GM18519 (cell line): ENCODE measurements around the gene NUFIP2.
A peak's percentile ranks its signal among the peaks of the same experiment; 100 is the strongest.
"Not testable (repeated sequence)": the region's sequence is repeated elsewhere in the genome, so short reads cannot be mapped to it uniquely, and the experiment has no call there.

Experiments
- ATAC-seq: cut with Tn5 transposase; IDR thresholded peaks from one replicate; pipeline ENCODE4 v1.9.1; 2021; ENCODE audit warnings: mild to moderate bottlenecking, moderate library complexity; ENCODE audit not compliant: unreplicated experiment, low FRiP score

NUFIP2 gene

DNA sequence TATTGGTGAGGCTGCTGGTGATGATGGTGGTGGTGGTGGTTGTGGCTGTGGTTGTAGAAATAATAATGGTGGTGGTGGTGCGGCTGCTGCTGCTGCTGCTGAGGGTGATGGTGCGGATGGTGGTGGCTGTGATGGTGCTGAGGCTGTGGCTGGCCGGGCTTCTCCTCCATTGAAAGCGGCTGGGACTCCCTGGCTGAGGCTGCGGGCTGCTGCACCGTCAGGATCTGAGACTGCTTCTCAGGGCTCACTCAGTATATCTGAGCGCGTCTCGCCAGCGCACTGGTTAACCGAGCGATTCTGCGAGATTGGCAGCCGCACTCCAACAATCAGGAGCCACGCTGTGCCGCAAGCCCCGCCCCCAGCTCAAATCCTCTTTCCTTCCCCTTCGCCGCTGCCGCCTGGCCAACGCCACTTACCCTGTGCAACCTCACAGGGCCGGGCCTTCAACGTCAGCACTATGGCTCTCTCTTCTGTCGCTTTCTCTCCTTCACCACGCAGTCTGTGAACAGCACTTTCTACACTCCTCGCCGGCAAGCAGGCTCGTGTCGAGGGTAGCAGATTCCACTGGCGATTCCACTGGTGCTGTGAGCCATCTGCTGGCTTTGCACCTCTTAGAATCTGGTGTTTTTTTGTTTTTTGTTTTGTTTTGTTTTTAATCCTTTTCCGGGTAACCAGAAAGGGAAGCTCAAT lies at the start of gene NUFIP2:
Gene NUFIP2 (minus strand): TSS at position 259 of the 690 bp plus-strand sequence. CDS start 89 bp downstream, at position 170.
- peak; percentile 70 for ATAC-seq

GRCh38 chr17:29342158-29342765 lies 48.3 kb upstream of the NUFIP2 start:
- ATAC-seq, result no peak

DNA sequence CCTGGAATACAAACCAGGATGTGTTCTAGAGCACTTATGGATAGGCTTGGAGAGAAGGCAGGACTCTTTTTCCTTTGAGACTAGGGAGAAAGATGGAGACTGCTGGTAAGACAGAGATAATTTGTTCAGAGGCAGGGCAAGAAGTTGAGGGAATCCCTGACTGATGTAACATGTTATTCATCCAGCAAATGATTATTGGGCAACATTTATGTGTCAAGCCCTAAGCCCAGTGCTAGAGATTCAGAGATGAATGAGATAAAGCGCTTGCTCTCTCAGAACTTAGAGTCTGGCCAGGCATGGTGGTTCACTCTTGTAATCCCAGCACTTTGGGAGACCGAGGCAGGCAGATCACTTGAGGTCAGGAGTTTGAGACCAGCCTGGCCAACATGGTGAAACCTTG lies 47.8 kb upstream of the NUFIP2 start:
- no peak for ATAC-seq

DNA sequence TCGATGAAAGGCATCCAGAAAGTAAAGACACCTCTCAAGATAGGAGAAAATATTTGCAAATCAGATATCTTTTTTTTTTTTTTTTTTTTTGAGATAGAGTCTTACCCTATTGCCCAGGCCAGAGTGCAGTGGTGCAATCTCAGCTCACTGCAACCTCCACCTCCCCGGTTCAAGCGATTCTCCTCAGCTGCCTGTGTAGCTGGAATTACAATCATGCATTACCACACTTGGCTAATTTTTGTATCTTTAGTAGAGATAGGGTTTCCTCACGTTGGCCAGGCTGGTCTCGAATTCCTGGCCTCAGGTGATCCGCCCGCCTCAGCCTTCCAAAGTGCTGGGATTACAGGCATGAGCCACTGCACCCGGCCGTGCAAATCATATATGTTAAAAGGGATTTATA lies 45.1 kb upstream of the NUFIP2 start:
- ATAC-seq, result not testable (repeated sequence)

- no peak for ATAC-seq
These were observed 37.7 kb upstream of the NUFIP2 start for GRCh38 chr17:29331708-29332085.

DNA sequence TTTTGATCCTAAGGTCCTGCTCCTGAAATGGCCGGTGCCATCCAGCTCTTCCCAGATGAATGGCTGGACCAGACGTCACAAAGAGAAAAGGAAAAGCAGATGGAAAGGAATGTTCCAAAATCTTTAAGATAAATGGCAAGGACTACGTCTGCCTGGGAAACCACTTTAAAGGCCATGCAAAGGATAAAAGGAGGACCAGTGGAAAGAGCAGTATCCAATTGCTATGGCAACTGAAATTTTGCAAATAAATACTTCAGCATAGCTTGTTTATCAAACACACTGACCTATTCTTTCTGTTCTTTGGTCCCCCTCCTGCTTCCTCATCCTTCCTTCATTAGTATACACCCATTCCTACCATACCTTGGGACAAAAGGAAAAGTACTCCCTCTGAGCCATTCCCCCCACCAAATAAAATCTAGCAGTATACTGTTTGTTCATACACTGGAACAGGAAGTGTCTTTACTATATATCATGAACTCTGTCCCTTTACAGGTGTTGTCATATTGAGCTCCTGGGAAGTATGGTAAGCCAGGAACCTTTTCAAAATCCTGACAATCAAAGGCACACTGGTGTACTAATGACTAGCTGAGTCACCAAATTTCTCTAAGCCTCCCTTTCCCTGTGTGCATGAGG lies 37.2 kb upstream of the NUFIP2 start:
- no peak for ATAC-seq

DNA sequence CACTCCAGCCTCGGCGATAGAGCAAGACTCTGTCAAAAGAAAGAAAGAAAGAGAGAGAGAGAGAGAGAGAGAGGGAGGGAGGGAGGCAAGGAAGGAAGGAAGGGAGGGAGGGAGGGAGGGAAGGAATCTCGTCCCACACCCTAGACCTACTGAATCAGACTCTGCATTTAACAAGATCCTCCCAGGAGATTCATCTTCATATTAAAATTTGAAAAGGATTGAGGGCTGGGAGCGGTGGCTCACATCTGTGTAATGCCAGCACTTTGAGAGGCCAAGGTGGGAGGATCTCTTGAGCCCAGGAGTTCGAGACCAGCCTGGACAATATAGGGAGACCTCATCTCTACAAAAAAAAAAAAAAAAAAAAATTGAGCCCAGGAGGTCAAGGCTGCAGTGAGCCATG lies 33.5 kb upstream of the NUFIP2 start:
- ATAC-seq, result no peak

DNA sequence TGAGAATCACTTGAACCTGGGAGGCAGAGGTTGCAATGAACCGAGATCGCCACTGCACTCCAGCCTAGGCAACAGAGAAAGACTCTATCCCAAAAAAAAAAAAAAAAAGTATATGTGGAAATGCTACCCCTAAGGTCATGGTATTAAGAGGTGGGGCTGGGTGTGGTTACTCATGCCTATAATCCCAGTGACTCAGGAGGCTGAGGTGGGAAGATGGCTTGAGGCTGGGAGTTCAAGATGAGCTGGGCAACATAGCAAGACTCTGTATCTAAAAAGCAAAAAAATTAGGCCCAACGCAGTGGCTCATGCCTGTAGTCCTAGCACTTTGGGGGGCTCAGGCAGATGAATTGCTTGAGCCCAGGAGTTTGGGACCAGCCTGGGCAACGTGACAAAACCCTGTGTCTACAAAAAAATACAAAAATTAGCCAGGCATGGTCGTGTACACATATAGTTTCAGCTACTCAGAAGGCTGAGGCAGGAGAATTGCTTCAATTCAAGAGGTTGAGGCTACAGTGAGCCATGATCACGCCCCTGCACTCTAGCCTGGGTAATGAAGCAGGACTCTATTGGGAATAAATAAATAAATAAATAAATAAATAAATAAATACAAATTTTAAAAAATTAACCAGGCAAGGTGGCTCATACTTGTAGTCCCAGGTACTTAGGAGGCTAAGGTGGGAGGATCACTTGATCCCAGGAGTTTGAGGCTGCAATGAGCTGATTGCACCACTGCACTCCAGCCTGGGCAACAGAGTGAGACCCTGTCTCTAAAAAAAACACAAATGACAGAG lies 32.3 kb upstream of the NUFIP2 start:
- no peak for ATAC-seq

GRCh38 chr17:29322363-29322762 lies 28.4 kb upstream of the NUFIP2 start:
- ATAC-seq, result no peak

GRCh38 chr17:29303386-29303785 lies 9.4 kb upstream of the NUFIP2 start:
- no peak for ATAC-seq

DNA sequence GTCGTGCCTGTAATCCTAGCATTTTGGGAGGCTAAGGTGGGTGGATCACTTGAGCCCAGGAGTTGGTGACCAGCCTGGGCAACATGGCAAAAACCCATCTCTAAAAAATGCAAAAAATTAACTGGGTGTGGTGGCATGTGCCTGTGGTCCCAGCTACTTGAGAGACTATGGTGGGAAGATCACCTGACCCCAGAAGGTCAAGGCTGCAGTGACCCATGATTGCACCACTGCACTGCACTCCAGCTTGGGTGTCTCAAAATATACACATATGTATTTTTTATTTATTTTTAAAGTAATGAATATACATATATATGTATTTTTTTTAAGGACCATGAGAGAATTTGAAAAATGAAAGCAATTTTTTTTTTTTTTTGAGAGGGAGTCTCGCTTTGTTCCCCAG lies 5.1 kb upstream of the NUFIP2 start:
- ATAC-seq, result no peak

DNA sequence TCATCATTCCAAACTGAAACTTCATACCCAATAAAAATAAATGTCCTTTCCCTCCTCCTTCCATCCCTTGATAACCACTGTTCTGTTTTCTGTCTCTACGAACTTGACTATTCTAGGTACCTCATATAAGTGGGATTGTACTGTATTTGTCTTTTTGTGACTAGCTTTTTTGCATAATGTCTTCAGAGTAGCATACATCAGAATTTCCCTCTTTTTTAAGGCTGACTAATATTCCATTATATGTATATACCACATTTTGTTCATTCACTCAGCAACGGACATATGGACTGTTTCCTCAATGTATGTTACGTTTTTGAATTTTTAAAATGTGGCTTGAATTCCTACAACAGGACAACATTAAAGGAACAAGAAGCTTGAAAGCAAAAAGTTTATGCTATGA lies 1.5 kb upstream of the NUFIP2 start:
- ATAC-seq, result no peak

DNA sequence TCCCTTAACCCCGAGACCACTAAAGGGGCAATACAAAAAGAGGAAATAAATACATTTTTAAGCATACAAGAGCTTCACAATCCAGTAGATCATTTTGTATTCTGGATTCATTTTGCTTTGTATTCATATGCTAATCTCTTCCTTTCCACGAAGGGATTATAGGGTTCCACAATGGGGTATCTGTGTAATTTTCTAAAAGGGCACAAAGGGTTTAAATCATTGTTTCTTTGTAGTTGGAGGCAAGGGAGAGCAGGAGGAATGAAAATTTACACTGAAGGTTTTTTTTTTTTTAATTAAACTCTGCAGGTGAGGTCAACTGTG lies 592 bp upstream of the NUFIP2 start:
- no peak for ATAC-seq

- ATAC-seq, result no peak
These were observed 707 bp downstream of the NUFIP2 start for GRCh38 chr17:29292992-29293889.

GRCh38 chr17:29292071-29292991 lies 1.6 kb downstream of the NUFIP2 start:
- ATAC-seq, result no peak

DNA sequence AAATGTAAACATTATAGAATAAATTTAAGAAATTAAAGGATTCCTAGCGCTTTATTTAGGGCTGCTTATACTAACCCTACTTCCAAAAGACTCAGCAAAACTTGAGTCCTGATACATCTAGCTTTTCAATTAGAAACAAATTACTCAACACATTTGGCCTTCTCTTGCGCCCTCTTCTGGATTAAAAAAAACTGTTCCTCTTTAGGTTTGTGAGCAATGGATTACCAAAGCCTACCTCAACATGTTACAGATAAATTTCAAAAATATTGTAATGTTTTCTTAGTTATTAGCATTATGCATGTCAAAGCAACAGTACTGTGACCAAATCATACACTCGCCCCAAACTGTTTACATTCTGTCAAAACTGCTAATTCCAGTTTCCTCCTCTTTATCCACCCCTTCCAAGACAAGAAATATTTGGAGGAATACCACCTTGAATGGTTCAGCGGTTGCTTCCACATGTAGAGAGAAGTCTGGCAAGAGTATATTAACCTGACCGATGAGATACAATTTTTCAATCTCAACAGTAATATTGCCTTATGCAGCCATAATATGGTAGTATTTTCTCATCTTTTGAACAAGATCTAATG lies 2.7 kb downstream of the NUFIP2 start:
- ATAC-seq, result no peak

DNA sequence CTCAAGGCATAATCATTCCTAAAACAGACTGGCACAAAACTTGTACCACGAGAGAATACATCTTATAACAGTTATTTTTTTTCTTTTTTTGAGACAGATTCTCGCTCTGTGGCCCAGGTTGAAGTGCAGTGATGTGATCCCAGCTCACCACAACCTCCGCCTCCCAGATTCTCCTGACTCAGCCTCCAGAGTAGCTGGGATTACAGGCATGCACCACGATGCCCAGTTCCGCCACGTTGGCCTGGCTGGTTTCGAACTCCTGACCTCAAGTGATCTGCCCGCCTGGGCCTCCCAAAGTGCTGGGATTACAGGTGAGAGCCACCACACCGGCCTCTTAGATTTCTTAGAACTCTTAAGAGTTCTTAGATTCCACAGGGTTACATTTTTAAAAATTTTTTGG lies 4.1 kb downstream of the NUFIP2 start:
- no peak for ATAC-seq

DNA sequence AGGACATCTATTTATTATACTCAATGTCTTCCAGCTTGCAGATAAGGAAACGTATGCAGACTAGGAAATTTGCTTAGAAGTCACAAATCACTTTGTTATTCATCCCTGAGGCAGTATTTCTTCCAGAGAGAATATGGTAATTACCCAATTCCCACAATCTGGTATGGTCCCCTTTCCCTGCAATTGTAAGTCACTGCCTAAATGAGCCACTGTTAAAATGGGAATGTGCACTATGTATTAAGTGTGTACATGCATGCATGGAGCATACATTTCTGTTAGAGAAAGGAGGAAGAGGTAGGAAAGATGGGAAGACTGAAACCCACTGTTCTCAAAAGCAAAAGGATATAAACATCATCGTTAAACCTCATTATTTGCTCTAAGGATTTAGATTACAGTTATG lies 10.0 kb downstream of the NUFIP2 start:
- ATAC-seq, result no peak

DNA sequence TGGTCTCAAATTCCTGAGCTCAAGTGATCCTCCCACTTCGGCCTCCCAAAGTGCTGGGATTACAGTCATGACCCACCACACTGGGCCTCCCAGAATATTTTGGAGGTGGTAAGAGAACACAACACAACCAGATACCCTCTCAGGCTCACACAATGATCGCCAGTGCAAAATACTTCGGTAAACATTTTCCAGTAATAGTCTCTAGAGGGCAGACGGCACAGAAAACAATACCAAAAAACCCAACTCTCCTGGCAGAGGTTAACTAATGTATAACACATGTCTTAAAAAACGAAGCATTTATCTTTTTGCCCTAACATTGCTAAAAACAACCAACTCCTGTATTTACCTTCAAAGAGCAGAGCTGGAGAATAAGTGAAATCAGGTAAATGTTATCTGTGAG lies 10.5 kb downstream of the NUFIP2 start:
- ATAC-seq, result no peak
